ENCODE measurements around the gene PACS1. TPM values are rescaled to one million over a fixed set of nuclear protein-coding genes. Genes with fewer than 3 reads are reported as not detected.

PACS1 gene
- total RNA-seq, 1 experiment from 2014 or later, result 16.7 TPM

DNA sequence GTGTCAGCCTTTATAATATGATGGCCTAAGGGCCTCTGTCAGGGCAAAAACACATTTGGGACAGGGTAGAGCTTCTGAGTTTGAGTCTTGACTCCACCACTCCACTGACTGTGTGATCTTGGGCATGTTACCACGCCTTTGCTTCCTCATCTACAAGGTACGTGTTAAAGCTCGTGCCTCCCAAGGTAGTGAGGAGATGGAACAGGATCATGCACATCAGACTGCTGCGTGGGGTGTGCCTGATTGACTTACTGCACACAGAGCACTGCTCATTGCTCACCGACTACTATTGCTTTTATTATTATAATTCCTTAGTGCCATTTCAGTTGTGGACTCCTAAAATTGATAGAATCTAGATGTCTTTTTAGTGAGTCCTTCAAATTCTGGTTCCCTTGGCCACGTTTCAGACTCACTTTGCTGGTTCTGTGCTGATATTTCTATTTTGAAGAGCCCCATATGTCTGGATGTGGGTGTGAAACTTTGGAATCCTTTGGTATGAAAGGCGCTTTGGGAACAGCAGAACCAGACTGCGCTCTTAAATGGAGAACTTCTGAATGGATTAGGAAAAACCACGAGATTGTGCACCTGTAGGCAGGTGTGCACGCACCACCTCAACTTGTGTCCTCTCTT lies 154.3 kb downstream of the PACS1 start:
- DNase-seq (ENCODE audit: low read depth), result no peak

DNA sequence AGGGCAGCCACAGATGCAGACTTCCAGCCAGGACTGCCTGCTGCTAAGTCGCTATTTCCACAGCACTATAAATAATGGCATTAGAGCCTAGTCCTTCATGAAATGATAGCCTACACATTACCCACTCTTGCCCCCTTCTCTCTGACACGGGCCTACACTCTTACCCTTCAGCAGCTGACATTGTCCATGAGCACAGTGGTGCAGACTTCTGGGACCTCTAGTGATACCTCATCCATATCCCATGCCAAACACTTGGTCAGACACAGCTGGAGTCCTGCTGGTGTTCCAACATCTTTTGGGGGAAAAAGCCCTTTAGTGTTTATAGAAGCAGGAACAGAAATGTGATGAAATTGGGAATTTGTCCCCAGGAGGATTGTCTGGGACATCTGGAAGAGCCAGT lies 155.0 kb downstream of the PACS1 start:
- no peak for DNase-seq (ENCODE audit: low read depth)

DNA sequence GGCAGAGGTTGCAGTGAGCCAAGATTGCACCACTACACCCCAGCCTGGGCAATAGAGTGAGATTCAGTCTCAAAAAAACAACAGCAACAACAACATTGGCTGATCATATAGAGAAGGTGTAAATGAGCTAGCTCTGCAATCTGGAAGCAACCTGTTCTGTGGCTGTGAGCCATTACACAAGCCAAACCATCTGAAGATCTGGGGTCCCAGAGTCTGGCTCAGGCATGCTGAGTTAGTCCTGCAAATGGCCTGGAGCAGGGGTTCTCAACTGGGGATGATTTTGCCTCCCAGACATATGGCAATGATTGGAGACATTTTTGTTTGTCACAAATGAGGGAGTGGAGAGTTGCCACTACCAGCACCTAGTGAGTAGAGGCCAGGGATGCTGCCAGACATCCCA lies 156.0 kb downstream of the PACS1 start:
- no peak for DNase-seq (ENCODE audit: low read depth)

GRCh38 chr11:66227700-66228099 lies 157.6 kb downstream of the PACS1 start:
- no peak for DNase-seq (ENCODE audit: low read depth)

GRCh38 chr11:66228521-66228920 lies 158.4 kb downstream of the PACS1 start:
- no peak for DNase-seq (ENCODE audit: low read depth)

- DNase-seq (ENCODE audit: low read depth), result no peak
Observed at GRCh38 chr11:66230156-66230555, 160.1 kb downstream of the PACS1 start.

DNA sequence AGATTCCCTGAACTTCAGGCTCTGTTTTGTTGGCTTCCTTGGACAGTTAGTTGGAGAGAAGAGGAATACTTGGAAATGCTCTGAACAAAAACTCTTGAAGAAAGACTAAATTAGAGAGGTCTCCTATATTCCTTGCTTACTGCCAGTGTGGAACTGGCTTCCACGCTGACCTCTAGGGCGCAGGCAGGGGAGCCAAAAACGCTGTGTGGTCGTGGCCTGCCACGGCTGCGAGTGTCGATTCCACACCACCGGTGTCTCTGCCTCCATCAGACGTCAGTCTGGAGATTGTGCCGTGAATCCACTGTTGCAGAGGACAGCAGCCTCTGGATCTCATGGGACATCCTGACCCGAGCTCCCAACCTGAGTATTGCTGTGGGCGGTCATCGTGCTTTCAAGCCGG lies 160.9 kb downstream of the PACS1 start:
- no peak for DNase-seq (ENCODE audit: low read depth)

GRCh38 chr11:66231561-66231960 lies 161.5 kb downstream of the PACS1 start:
- no peak for DNase-seq (ENCODE audit: low read depth)

DNA sequence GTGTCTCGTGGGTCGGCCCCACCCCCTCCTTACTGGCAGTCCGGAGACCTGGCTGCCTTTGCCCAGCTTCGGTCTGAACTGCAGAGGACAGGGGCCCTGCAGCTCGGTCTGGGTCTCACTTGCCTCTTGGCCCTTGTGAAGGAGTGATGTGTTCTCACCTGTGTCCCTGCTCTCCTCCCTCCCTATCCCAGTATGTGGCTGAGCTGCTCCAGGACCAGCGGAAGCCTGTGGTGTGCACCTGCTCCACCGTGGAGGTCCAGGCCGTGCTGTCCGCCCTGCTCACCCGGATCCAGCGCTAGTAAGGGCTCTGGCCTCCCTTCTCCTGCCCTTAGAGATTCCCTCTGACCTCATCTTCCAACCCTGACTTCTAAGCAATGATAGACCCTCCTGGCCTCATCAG lies 162.7 kb downstream of the PACS1 start:
- no peak for DNase-seq (ENCODE audit: low read depth)

DNA sequence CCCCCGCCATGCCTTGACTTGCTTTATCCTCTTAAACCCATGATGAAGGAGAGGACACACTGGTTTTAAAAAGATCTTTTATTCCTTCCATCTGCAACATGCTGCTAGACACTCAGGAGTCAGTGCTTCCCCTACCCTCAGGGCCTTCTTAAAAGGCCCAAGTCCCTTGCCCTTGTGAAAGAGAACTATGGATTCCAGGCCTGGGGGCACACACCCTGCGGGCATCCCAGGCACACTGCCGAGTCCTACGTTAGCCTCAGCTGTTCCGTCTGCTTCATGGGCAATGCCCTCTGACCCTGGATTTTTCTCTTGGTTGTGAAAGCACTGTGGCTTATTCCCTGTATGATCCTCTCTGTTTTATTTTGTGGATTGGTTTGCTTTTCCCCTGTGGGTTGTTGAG lies 163.2 kb downstream of the PACS1 start:
- DNase-seq (ENCODE audit: low read depth), result no peak

DNA sequence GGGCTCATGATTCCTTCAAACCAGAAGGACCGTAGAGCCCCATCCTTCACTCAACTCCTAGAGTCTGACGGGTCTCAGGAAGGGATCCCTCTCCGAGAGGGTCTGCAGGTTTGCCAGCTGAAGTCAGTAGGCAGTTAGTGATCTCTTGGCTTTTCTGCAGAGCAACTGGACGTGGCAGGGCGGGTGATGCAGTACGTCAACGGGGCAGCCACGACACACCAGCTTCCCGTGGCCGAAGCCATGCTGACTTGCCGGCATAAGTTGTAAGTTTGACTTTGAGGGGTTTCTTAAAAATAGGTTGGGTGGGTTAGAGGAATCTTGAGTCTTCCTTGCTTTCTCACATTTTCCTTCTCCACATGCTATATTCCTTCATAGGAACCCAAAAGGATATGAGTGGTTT lies 165.1 kb downstream of the PACS1 start:
- DNase-seq (ENCODE audit: low read depth), result no peak

GRCh38 chr11:66237867-66238266 lies 167.8 kb downstream of the PACS1 start:
- no peak for DNase-seq (ENCODE audit: low read depth)

GRCh38 chr11:66238786-66239413 lies 168.8 kb downstream of the PACS1 start:
- no peak for DNase-seq (ENCODE audit: low read depth)

- no peak for DNase-seq (ENCODE audit: low read depth)
Observed at GRCh38 chr11:66239511-66239910, 169.4 kb downstream of the PACS1 start.

DNA sequence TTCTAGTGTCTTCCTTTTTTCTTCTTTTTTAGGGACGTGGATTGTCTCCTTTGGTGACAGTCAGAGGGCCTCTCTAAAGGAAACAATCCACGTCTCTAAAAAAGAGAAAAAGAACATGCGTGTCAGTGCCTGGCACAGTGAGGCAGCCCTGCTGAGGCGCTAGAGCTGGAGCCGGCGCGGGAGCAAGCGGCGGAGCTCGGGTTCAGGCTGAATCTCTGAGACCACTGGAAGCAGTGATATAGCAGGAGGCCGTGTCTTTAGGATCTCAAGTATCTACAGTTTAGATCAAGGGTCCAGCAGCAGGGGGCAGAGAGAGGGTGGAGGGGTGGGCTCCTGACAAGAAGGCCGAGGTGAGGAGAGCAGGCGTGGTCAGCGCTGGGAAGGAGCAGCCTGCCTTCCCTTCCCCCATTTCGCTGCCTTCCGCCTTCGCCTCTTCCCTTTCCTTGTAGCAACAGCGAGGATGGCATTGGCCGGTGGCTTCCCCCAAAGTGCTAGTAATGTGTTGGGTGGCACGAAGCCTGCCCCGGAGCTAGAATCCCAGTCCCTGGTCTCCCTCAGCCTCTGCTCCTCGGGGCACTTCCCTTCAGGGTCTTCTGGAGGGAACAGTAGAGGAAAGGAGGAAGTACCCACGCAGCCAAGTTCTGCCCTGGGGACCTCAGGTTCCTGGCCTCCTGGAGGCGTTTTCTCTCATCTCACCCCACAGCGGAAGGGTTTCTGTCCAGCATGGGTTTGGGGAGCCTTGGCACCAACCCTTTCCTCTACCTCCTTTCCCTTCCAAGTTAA lies 170.1 kb downstream of the PACS1 start:
- no peak for DNase-seq (ENCODE audit: low read depth)

GRCh38 chr11:66240781-66241136 lies 170.7 kb downstream of the PACS1 start:
- DNase-seq (ENCODE audit: low read depth), result no peak

DNA sequence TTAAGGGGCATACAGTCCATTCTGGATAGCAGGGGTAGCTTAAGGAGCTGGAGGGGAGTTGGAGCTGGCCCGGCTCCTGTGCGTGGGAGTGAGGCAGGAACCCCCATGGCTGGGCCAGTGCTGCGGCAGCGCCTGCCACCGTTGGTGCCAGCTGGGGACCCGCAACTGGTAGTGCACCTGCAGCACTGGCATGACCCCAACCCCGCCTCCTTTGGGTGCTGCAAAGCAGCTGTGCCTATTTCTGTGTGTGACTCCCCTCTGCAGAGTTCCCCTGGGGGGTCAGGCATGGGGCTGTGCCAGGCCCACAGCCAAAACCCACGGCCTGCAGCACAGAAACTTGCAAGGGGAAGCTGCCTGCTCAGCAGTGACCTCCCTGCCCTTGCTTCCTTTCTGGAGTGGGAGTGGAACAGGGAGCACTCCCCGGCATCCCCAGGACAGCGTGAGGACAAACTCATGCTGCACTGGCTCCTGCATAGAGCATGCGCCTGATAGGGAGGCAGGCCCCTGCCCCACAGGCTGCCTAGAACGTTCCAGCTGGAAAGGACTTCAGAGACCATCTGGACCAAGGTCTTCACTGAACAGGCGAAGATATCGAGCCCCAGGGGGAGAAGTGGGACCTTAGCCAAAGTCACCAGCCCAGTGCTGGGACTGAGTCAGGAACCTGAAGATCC lies 172.2 kb downstream of the PACS1 start:
- no peak for DNase-seq (ENCODE audit: low read depth)

DNA sequence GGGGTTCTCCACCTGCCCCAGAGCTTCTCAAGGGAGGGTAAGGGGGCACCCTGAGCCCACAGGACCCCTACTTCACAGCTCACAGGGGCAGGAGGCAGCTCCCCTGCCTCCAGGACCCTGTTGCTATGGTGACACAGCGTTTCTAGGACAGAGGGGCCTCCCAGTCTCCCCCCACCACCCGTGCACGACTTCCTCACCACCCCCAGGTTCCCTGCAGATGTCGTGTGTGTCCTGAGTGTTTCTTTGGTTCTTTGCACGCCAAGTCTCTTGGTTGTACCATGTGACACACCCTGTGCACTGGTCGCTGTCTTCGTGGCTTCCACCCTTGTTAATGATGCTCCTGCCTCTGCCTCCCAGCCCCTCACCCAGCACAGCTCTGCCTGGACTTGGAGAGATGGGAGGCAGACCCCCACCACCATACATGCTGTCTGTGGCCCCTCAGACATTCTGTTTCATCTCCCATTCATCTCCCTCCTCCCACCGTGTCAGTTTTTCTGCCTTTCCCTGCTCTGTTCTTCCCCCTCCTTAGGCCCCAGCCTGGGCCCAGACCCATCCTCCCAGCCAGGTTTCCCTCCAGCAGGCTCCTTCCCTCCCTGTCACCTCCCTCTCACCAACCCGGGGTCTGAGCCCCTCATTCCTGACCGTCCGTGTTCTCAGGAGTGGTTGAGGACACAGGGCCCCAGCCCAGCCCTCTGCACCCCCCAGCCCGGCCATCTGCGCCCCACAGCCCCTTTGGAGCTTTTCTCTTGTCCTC lies 173.9 kb downstream of the PACS1 start:
- DNase-seq (ENCODE audit: low read depth), result no peak

DNA sequence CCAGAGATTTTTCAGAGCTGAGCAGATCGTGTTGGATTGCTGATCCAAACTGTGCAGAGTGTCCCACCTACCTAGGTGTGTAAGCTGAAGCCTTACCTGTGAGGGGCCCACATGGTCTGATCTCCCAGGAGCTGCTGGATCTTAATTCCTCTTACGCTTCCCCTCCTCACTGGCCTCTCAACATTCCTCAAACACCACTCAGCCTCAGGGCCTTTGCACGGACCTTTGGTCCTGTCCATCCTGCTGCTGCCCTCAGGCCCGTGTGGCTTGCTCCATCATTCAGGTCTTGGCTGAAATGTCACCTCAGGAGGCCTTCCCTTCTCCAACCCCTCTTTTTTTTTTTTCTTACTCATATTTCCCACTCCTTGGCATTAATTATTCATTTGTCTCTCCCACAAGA lies 177.2 kb downstream of the PACS1 start:
- no peak for DNase-seq (ENCODE audit: low read depth)

DNA sequence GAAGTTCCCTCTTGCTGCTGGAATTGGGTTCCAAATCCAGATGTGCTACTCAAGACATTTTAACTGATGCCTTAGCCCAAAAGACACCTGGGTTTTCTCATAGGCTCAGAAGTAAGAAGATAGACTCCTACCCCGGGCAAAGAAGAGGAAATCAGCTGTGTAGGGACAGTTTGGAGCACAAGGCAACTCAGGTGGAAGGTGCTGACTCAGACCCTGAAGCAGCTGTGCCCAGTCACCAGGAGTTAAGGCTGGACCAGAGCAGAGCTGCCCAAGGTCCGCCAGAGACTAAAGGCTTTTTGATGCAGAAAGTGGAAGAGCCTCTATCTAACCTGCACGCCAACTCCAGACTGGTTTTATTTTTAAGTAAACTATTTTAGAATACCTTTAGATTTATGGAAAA lies 177.7 kb downstream of the PACS1 start:
- no peak for DNase-seq (ENCODE audit: low read depth)

DNA sequence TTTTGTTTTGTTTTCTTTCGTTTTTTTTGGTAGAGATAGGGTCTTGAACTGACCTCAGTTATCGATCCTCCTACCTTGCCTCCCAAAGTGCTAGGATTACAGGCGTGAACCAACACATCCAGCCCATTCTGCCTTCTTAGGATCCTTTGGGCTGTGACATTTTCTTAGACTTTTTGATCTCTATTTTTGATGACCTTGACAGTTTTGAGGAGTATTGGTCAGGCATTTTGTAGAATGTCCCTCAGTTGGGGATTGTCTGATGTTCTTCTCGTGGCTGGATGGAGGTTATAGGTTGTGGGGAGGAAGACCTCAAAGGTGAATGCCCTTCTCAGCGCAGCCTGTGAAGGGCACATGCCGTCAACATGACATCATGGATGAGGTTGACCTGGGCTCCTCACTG lies 178.8 kb downstream of the PACS1 start:
- no peak for DNase-seq (ENCODE audit: low read depth)

- no peak for DNase-seq (ENCODE audit: low read depth)
Observed at GRCh38 chr11:66251809-66252208, 181.7 kb downstream of the PACS1 start.

Data from RPMI7951 (cell line).